K562 (cell line): Measurements from ENCODE around the gene CTBP2. TPM values are rescaled to one million over a fixed set of nuclear protein-coding genes. Genes with fewer than 3 reads are reported as not detected.
A peak's percentile ranks its signal among the peaks of the same experiment; 100 is the strongest.

Experiments
- ATF6 ChIP-seq: sonication (generic); formaldehyde crosslinking; IDR thresholded peaks from 2 replicates; pipeline ENCODE4 v1.4.0; 2020; ENCODE audit warnings: mild to moderate bottlenecking, missing genetic modification reagents
- BRD4 ChIP-seq: fragments of 200-600 bp; sonication (generic); IDR thresholded peaks from 2 replicates; pipeline ENCODE4 v1.6.1; 2017; ENCODE audit warnings: inconsistent platforms
- CBX8 ChIP-seq: fragments of 200-600 bp; sonication (generic); IDR thresholded peaks from 2 replicates; pipeline ENCODE4 v1.6.1; 2012; ENCODE audit warnings: borderline replicate concordance, mixed run types, low read depth, mild to moderate bottlenecking, moderate library complexity, mixed read lengths, low read length, control low read depth, inconsistent platforms; ENCODE audit not compliant: poor library complexity, severe bottlenecking; ENCODE audit errors: extremely low read depth
- CHD4 ChIP-seq: fragments of 200-600 bp; sonication (generic); IDR thresholded peaks from 3 replicates; pipeline ENCODE4 v1.6.1; 2012; ENCODE audit warnings: low read depth, mild to moderate bottlenecking, mixed read lengths, low read length, inconsistent platforms; ENCODE audit not compliant: insufficient read depth, insufficient replicate concordance, poor library complexity, severe bottlenecking
- CTBP1 ChIP-seq: fragments of 450-650 bp; IDR thresholded peaks from 2 replicates; pipeline ENCODE4 v1.6.1; 2016; ENCODE audit warnings: borderline replicate concordance
- FOXA3 ChIP-seq, 2 experiments: fragments of 450-650 bp in 1 of 2; sonication (generic) in 1 of 2; formaldehyde crosslinking; IDR thresholded peaks in 1 of 2; conservative IDR thresholded peaks in 1 of 2; 2 replicates each; pipeline versions ENCODE4 v1.4.0 to v1.8.0; 2020 to 2022; ENCODE audit warnings: mild to moderate bottlenecking in 2 of 2, missing genetic modification reagents in 1 of 2
- GTF2A2 ChIP-seq: IDR thresholded peaks from 2 replicates; pipeline ENCODE4 v1.6.1; 2016; ENCODE audit warnings: mild to moderate bottlenecking, missing genetic modification characterization, missing compliant biosample characterization
- HNRNPLL ChIP-seq: fragments of 200-400 bp; formaldehyde crosslinking; IDR thresholded peaks from 2 replicates; pipeline ENCODE4 v1.6.1; 2017; ENCODE audit warnings: low read length, low read depth, mild to moderate bottlenecking; ENCODE audit not compliant: poor library complexity, severe bottlenecking
- HNRNPUL1 ChIP-seq: fragments of 200-400 bp; formaldehyde crosslinking; IDR thresholded peaks from 2 replicates; pipeline ENCODE4 v1.6.1; 2017; ENCODE audit warnings: low read length
- IRF1 ChIP-seq: sonication (generic); formaldehyde crosslinking; IDR thresholded peaks from 2 replicates; pipeline ENCODE4 v1.8.0; 2022; ENCODE audit warnings: missing genetic modification reagents, mild to moderate bottlenecking, borderline replicate concordance
- MAX ChIP-seq: sonication (generic); formaldehyde crosslinking; IDR thresholded peaks from 2 replicates; pipeline ENCODE4 v1.9.0; 2022; ENCODE audit warnings: mild to moderate bottlenecking, missing genetic modification reagents
- MAZ ChIP-seq, 2 experiments: fragments of 450-650 bp in 1 of 2; sonication (generic) in 1 of 2; formaldehyde crosslinking; IDR thresholded peaks in 1 of 2; conservative IDR thresholded peaks in 1 of 2; 2 replicates each; pipeline versions ENCODE4 v1.4.0 to v1.5.0; 2020; ENCODE audit warnings: mild to moderate bottlenecking in 1 of 2, missing genetic modification reagents in 1 of 2
- MXI1 ChIP-seq: IDR thresholded peaks from 2 replicates; pipeline ENCODE4 v1.6.1; 2011; ENCODE audit warnings: low read depth, mild to moderate bottlenecking, improper control_type of control experiment, low read length
- PCBP1 ChIP-seq: fragments of 200-400 bp; formaldehyde crosslinking; IDR thresholded peaks from 2 replicates; pipeline ENCODE4 v1.6.1; 2018; ENCODE audit warnings: mild to moderate bottlenecking, low read depth, low read length; ENCODE audit not compliant: poor library complexity, severe bottlenecking
- PHB2 ChIP-seq: fragments of 450-650 bp; IDR thresholded peaks from 2 replicates; pipeline ENCODE4 v1.6.1; 2017; ENCODE audit warnings: low read depth
- POLR2AphosphoS5 ChIP-seq: IDR thresholded peaks from 2 replicates; pipeline ENCODE4 v1.6.1; 2011; ENCODE audit warnings: mild to moderate bottlenecking, low read depth, low read length, moderate library complexity; ENCODE audit not compliant: control insufficient read depth, insufficient read depth
- RCOR1 ChIP-seq, 2 experiments: IDR thresholded peaks; 2 replicates each; pipeline ENCODE4 v1.6.1; 2012; ENCODE audit warnings: low read depth in 2 of 2, low read length in 2 of 2, borderline replicate concordance in 1 of 2, improper control_type of control experiment in 1 of 2
- SMAD1 ChIP-seq: fragments of 150-350 bp; IDR thresholded peaks from 2 replicates; pipeline ENCODE4 v1.6.1; 2014; ENCODE audit warnings: low read length, low read depth; ENCODE audit not compliant: partially characterized antibody
- ZBTB1 ChIP-seq: sonication (generic); formaldehyde crosslinking; IDR thresholded peaks from 2 replicates; pipeline ENCODE4 v1.8.1; 2023; ENCODE audit warnings: missing genetic modification reagents, low read depth, mild to moderate bottlenecking, borderline replicate concordance
- ZFP36 ChIP-seq: fragments of 150-350 bp; IDR thresholded peaks from 2 replicates; pipeline ENCODE4 v1.6.1; 2018; ENCODE audit warnings: low read length, low read depth; ENCODE audit not compliant: partially characterized antibody
- ZNF140 ChIP-seq: fragments of 250-450 bp; sonication (Bioruptor Pico); IDR thresholded peaks from 2 replicates; pipeline ENCODE4 v1.8.0; 2021; ENCODE audit warnings: moderate library complexity, mild to moderate bottlenecking, inconsistent platforms
- ZNF79 ChIP-seq: fragments of 250-450 bp; sonication (Bioruptor Pico); IDR thresholded peaks from 2 replicates; pipeline ENCODE4 v1.4.0; 2020; ENCODE audit warnings: low read depth, mild to moderate bottlenecking, moderate library complexity
- polyA plus RNA-seq, 8 experiments: library from polyadenylated mRNA; depleted of rRNA in 4 of 8; stranded (reverse) in 5 of 8; unstranded in 3 of 8; fragments of >200 nt; fragmentation: Nextera tagmentation in 2 of 8; fragmentation: Illumina TruSeq in 1 of 8; extraction: Ambion mirVana in 2 of 8; extraction: Trizol in 1 of 8; gene quantifications; 2 replicates each; pipeline versions ENCODE4 v1.2.1 to v1.2.3, GENCODE V29; 2011 to 2014; ENCODE audit warnings: inconsistent platforms in 1 of 8, missing spikeins in 1 of 8
- total RNA-seq, 7 experiments: library from RNA; depleted of rRNA in 6 of 7; stranded (reverse); fragments of >200 nt in 6 of 7; fragmentation: Illumina TruSeq in 2 of 7; extraction: Trizol in 2 of 7; gene quantifications; 2 replicates each; pipeline versions ENCODE4 v1.2.1 to v1.2.3, GENCODE V29; 2011 to 2021; ENCODE audit warnings: low replicate concordance in 1 of 7

CTBP2 gene
- total and polyA plus RNA-seq, 9 of the 15 experiments (the other 6 are each of a cell fraction or from before 2014, with no cell fraction given), result 1.3 to 8.8 (median 5.1) TPM

GRCh38 chr10:125144693-125145623, 15.4 kb downstream of the CTBP2 start (continued):
- TF ChIP-seq PCBP1 (no peak), HNRNPUL1 (no peak), CTBP1 (peak; percentile 89), BRD4 (no peak), MXI1 (no peak), MAZ (CRISPR knock-in tag; conservative IDR thresholded peaks at IDR 0.05 in 1 of 2, IDR thresholded peaks at IDR 0.05 in 1 of 2) (peak in 1 of 2 experiments; percentile 41; a peak in 1 of 4 replicates), IRF1 (CRISPR knock-in tag) (no peak), ZNF140 (CRISPR knock-in tag) (no peak), MAX (CRISPR knock-in tag) (no peak), ZBTB1 (no peak), CHD4 (no peak), HNRNPLL (no peak), POLR2AphosphoS5 (peak; percentile 53; the same call in 1 of the 2 replicates), PHB2 (no peak), ATF6 (CRISPR knock-in tag) (no peak), ZFP36 (peak; percentile 5), GTF2A2 (no peak), SMAD1 (no peak), RCOR1 (IDR thresholded peaks at IDR 0.05; ENCODE audit: borderline replicate concordance in 1 of 2, low read depth in 2 of 2, low read length in 2 of 2) (no peak), ZNF79 (no peak), CBX8 (no peak), FOXA3 (CRISPR knock-in tag; conservative IDR thresholded peaks at IDR 0.05 in 1 of 2, IDR thresholded peaks at IDR 0.05 in 1 of 2) (no peak)
